Measurements from ENCODE around the gene RGS4.

- no peak for TF ChIP-seq CTCF (conservative IDR thresholded peaks at IDR 0.05)
- no peak for TF ChIP-seq EZH2 (IDR thresholded peaks at IDR 0.05; ENCODE audit: low read depth)
Measured at GRCh38 chr1:163054181-163054591, 15.0 kb upstream of the RGS4 start.
